ENCODE results near the gene EXOG.

DNA sequence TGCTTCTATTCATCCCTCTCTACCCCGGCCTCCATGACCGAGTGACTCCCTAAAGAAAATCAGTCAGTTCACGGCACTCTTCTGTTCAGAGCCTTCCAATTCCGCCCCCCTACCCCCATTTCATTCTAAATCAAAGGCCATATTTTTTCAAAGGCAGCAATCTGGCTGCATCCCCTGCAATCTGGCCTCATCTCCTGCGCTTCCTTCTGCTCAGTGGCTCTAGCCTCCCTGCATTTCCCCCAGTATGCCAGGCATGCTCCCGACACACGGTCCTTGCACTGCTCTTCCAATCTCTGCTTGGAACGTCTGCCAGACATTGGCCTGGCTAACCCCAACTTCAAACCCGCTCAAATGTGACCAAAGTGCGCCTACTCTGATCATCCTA lies 67.7 kb downstream of the EXOG start:
- TF ChIP-seq CTCF (IDR thresholded peaks at IDR 0.05) (no peak), POLR2A (IDR thresholded peaks at IDR 0.05) (no peak)

All from uterus (tissue), 2 donors.